HepG2 (cell line): ENCODE data around the gene ZNF367. TPM values are rescaled to one million over a fixed set of nuclear protein-coding genes. Genes with fewer than 3 reads are reported as not detected.

Source experiments
- CHD2 ChIP-seq: IDR thresholded peaks from 2 replicates; pipeline ENCODE4 v1.6.1; 2011; ENCODE audit warnings: low read depth, low read length, improper control_type of control experiment
- EHMT2 ChIP-seq: fragments of 200-600 bp; sonication (generic); IDR thresholded peaks from 2 replicates; pipeline ENCODE4 v1.7.0; 2017; ENCODE audit warnings: antibody characterized with exemption, low read depth, low read length, borderline replicate concordance
- HMGXB4 ChIP-seq, 2 experiments: sonication (generic) in 1 of 2; formaldehyde crosslinking in 1 of 2; IDR thresholded peaks; 2 replicates each; pipeline versions ENCODE4 v1.4.0 to v1.6.1; 2018 to 2020; ENCODE audit warnings: missing genetic modification reagents in 2 of 2, borderline replicate concordance in 1 of 2, low read depth in 1 of 2, mild to moderate bottlenecking in 1 of 2, missing biosample characterization in 1 of 2
- MEF2D ChIP-seq: sonication (generic); formaldehyde crosslinking; IDR thresholded peaks from 2 replicates; pipeline ENCODE4 v1.5.1; 2020; ENCODE audit warnings: mild to moderate bottlenecking, missing genetic modification reagents
- RAD51 ChIP-seq: fragments of 450-650 bp; IDR thresholded peaks from 2 replicates; pipeline ENCODE4 v1.6.1; 2016; ENCODE audit warnings: borderline replicate concordance
- TEAD2 ChIP-seq: sonication (generic); formaldehyde crosslinking; IDR thresholded peaks from 2 replicates; pipeline ENCODE4 v1.9.0; 2021; ENCODE audit warnings: missing genetic modification reagents
- ZBTB14 ChIP-seq: sonication (generic); formaldehyde crosslinking; IDR thresholded peaks from 2 replicates; pipeline ENCODE4 v1.4.0; 2020; ENCODE audit warnings: missing genetic modification reagents
- ZFYVE20 ChIP-seq: sonication (generic); formaldehyde crosslinking; IDR thresholded peaks from 2 replicates; pipeline ENCODE4 v1.8.0; 2023; ENCODE audit warnings: low read depth, mild to moderate bottlenecking, moderate library complexity, missing genetic modification reagents, borderline replicate concordance
- ZNF3 ChIP-seq: IDR thresholded peaks from 2 replicates; pipeline ENCODE4 v1.7.0; 2017; ENCODE audit warnings: inconsistent platforms
- ZNF563 ChIP-seq: sonication (generic); formaldehyde crosslinking; IDR thresholded peaks from 2 replicates; pipeline ENCODE4 v1.8.0; 2022; ENCODE audit warnings: mild to moderate bottlenecking, moderate library complexity, missing genetic modification reagents
- ZNF619 ChIP-seq: sonication (generic); formaldehyde crosslinking; IDR thresholded peaks from 2 replicates; pipeline ENCODE4 v1.4.0; 2020; ENCODE audit warnings: mild to moderate bottlenecking, missing genetic modification reagents
- ZSCAN21 ChIP-seq: sonication (generic); formaldehyde crosslinking; IDR thresholded peaks from 2 replicates; pipeline ENCODE4 v1.8.0; 2022; ENCODE audit warnings: mild to moderate bottlenecking, missing genetic modification reagents, moderate library complexity, borderline replicate concordance
- polyA plus RNA-seq, 8 experiments: library from polyadenylated mRNA; depleted of rRNA in 3 of 8; stranded (reverse) in 7 of 8; unstranded in 1 of 8; fragments of >200 nt; fragmentation: Illumina TruSeq in 4 of 8; extraction: Trizol in 4 of 8; gene quantifications; 2 replicates each; pipeline versions ENCODE4 v1.2.1 to v1.2.3, GENCODE V29; 2011 to 2016; ENCODE audit warnings: low read depth in 4 of 8, missing spikeins in 1 of 8, mixed read lengths in 1 of 8; ENCODE audit not compliant: insufficient read depth in 1 of 8
- total RNA-seq, 5 experiments: library from RNA; depleted of rRNA; stranded (reverse); fragments of >200 nt; fragmentation: Illumina TruSeq; extraction: Trizol; gene quantifications; 2 replicates each; pipeline ENCODE4 v1.2.3, GENCODE V29; 2016; ENCODE audit warnings: low read depth in 1 of 5
- TF ChIP-seq, protein P1 (sequence below): sonication (generic); formaldehyde crosslinking; IDR thresholded peaks from 2 replicates; pipeline ENCODE4 v1.4.0; 2020; ENCODE audit warnings: missing genetic modification reagents

The ZNF367 gene
- total and polyA plus RNA-seq, 2 of the 13 experiments (the other 11 are each of a cell fraction or from before 2014, with no cell fraction given): 2.9 to 7.7 TPM

DNA sequence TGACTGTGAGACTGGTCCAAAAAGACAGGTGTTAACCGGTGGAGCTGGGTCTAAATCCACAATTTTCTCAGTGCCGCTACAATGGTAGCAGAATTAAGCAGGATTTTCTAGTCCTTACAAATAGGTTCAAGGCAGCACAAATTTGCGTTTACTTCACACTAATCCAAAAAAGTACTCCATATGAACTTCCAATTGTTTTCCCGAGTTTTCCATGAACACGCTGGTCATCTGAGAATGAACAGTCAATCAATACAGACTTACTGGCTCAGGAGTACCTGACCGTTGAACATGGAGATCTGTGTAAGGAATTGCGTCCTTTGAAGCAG, 35.4 kb downstream of the ZNF367 start (continued):
- TF ChIP-seq ZFYVE20 (no peak), MEF2D (CRISPR knock-in tag) (0 out of 2 replicates have a peak, but pooled peaks have one; percentile 23), HMGXB4 (CRISPR knock-in tag; IDR thresholded peaks at IDR 0.05; ENCODE audit: borderline replicate concordance in 1 of 2, low read depth in 1 of 2) (peak in 1 of 2 experiments; percentile 9; a peak in 1 of 4 replicates), RAD51 (no peak), ZNF619 (no peak), ZNF563 (CRISPR knock-in tag) (no peak), CHD2 (no peak), ZBTB14 (CRISPR knock-in tag) (no peak), ZSCAN21 (CRISPR knock-in tag) (no peak), ZNF3 (no peak), EHMT2 (no peak), TEAD2 (no peak)
- TF ChIP-seq, protein P1, sequence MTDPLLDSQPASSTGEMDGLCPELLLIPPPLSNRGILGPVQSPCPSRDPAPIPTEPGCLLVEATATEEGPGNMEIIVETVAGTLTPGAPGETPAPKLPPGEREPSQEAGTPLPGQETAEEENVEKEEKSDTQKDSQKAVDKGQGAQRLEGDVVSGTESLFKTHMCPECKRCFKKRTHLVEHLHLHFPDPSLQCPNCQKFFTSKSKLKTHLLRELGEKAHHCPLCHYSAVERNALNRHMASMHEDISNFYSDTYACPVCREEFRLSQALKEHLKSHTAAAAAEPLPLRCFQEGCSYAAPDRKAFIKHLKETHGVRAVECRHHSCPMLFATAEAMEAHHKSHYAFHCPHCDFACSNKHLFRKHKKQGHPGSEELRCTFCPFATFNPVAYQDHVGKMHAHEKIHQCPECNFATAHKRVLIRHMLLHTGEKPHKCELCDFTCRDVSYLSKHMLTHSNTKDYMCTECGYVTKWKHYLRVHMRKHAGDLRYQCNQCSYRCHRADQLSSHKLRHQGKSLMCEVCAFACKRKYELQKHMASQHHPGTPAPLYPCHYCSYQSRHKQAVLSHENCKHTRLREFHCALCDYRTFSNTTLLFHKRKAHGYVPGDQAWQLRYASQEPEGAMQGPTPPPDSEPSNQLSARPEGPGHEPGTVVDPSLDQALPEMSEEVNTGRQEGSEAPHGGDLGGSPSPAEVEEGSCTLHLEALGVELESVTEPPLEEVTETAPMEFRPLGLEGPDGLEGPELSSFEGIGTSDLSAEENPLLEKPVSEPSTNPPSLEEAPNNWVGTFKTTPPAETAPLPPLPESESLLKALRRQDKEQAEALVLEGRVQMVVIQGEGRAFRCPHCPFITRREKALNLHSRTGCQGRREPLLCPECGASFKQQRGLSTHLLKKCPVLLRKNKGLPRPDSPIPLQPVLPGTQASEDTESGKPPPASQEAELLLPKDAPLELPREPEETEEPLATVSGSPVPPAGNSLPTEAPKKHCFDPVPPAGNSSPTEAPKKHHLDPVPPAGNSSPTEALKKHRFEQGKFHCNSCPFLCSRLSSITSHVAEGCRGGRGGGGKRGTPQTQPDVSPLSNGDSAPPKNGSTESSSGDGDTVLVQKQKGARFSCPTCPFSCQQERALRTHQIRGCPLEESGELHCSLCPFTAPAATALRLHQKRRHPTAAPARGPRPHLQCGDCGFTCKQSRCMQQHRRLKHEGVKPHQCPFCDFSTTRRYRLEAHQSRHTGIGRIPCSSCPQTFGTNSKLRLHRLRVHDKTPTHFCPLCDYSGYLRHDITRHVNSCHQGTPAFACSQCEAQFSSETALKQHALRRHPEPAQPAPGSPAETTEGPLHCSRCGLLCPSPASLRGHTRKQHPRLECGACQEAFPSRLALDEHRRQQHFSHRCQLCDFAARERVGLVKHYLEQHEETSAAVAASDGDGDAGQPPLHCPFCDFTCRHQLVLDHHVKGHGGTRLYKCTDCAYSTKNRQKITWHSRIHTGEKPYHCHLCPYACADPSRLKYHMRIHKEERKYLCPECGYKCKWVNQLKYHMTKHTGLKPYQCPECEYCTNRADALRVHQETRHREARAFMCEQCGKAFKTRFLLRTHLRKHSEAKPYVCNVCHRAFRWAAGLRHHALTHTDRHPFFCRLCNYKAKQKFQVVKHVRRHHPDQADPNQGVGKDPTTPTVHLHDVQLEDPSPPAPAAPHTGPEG (CRISPR knock-in tag): no peak
